Transverse colon (tissue), 4 donors: ENCODE measurements around the gene PSPH.

Source experiments
- CTCF ChIP-seq, 5 experiments: fragments of 200-600 bp in 3 of 5; fragments of 450-650 bp in 2 of 5; sonication (generic) in 3 of 5; IDR thresholded peaks; 1 replicate in 2 of 5; 2 replicates in 3 of 5; pipeline ENCODE4 v1.5.1; 2016 to 2017; ENCODE audit warnings: antibody characterized with exemption in 5 of 5, inconsistent platforms in 3 of 5, mild to moderate bottlenecking in 2 of 5, moderate library complexity in 1 of 5
- EP300 ChIP-seq: sonication (generic); formaldehyde crosslinking; IDR thresholded peaks from one replicate; pipeline ENCODE4 v1.6.1; 2017; ENCODE audit warnings: antibody characterized with exemption, low read depth
- POLR2A ChIP-seq: fragments of 450-650 bp; IDR thresholded peaks from one replicate; pipeline ENCODE4 v1.6.1; 2016; ENCODE audit warnings: antibody characterized with exemption, mild to moderate bottlenecking, moderate library complexity
- POLR2AphosphoS5 ChIP-seq, 3 donors: sonication (generic); formaldehyde crosslinking; IDR thresholded peaks; one replicate each; pipeline ENCODE4 v1.6.1; 2016; ENCODE audit warnings: antibody characterized with exemption in 3 of 3

- no peak for TF ChIP-seq POLR2AphosphoS5 (IDR thresholded peaks at IDR 0.05)
- no peak for TF ChIP-seq CTCF (IDR thresholded peaks at IDR 0.05)
- no peak for TF ChIP-seq POLR2A
- TF ChIP-seq EP300, result no peak
These were observed 31.7 kb downstream of the PSPH start for GRCh38 chr7:56019501-56019900.
